GM18505 (cell line): ENCODE measurements around the gene RASGEF1B.

Source experiments
- ATAC-seq: cut with Tn5 transposase; IDR thresholded peaks from one replicate; pipeline ENCODE4 v1.9.1; 2021; ENCODE audit not compliant: unreplicated experiment
- POLR2A ChIP-seq: IDR thresholded peaks from 4 replicates; pipeline ENCODE4 v1.6.1; 2011; ENCODE audit warnings: borderline replicate concordance; ENCODE audit not compliant: insufficient read depth, insufficient read length; ENCODE audit errors: extremely low read depth

The RASGEF1B gene

DNA sequence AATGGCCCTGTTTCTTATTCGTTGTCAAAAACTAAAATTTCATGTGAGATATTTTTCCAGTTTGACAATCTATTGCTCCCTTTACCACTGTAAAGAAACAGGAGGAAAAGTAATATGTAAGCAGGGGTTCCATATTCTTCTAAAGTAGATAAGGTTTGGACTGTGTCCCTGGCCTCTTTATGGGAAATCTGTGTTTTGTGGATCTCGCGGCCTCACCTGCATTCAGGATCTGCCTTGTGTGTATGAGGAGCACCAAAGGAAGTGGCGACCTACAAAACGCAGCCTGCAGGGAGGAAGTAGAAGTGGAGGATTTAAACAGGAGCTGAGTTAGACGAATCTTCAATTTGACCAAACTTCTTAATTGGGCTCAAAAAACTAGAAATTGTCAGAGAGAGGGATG lies 67.0 kb downstream of the RASGEF1B start:
- ATAC-seq = no peak
- TF ChIP-seq POLR2A = no peak

GRCh38 chr4:81404294-81404693 lies 67.4 kb downstream of the RASGEF1B start:
- TF ChIP-seq POLR2A = no peak
- ATAC-seq = no peak

DNA sequence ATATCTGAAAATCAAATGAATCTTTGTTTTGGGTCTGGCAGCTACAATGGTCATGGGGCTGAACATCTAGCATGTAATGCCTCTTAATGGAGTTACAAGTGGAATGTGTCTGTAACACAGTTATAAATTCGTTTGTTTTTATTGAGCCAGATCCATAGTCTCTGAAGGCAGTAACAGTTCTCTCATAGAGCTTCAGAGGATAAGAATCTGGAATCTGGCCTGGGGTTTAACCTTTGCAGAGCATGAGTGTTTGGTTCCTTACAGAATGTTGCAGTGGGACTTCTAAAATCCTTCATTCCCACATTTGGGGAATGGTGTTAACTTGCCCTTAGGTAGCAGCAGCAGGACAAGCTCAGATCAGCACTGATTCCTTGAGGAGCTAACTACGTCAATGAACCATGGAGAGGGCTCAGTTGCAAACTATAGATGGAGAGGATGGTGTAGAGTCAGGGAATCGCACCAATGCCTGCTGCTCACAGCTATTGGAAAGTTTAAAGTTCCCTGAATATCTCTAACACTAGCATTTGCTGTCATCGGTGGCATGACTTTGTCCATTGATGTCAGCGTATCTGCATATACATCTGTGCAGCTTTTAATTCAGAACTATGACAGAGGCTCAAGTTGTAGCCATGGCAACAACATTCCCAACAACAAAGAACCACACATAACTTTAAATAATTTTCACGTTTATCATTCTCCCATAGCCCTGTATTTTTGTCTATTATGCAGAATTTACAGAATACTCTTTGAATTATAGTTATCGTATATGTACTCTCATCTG lies 72.2 kb downstream of the RASGEF1B start:
- ATAC-seq = no peak
- TF ChIP-seq POLR2A = no peak

DNA sequence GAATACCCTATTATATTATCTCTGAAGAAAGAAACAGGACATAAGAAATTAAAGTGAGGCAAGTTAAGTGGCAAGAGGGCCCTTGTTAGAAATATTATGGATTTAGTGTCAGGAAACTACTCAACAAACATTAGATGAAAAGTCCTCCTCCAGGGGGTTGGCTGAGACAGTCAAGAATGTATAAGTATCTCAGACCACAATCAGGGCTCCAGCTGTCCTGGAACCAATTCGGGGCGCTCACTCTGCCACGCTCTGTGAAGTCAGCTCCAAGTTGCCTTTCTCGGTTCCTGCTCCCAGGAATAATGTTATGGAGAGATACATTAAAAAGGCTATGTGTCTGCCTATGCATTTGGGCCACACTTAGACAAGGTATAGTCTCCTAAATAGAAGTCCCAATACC lies 73.3 kb downstream of the RASGEF1B start:
- no peak for ATAC-seq
- TF ChIP-seq POLR2A = no peak

GRCh38 chr4:81397635-81398034 lies 74.1 kb downstream of the RASGEF1B start:
- ATAC-seq = no peak
- TF ChIP-seq POLR2A = no peak

- no peak for TF ChIP-seq POLR2A
- ATAC-seq = no peak
Observed at GRCh38 chr4:81395239-81395638, 76.5 kb downstream of the RASGEF1B start.

GRCh38 chr4:81392164-81392563 lies 79.5 kb downstream of the RASGEF1B start:
- ATAC-seq = no peak
- no peak for TF ChIP-seq POLR2A

GRCh38 chr4:81389720-81390119 lies 82.0 kb downstream of the RASGEF1B start:
- TF ChIP-seq POLR2A = no peak
- ATAC-seq = no peak

GRCh38 chr4:81380437-81380836 lies 91.3 kb downstream of the RASGEF1B start:
- no peak for ATAC-seq
- no peak for TF ChIP-seq POLR2A

DNA sequence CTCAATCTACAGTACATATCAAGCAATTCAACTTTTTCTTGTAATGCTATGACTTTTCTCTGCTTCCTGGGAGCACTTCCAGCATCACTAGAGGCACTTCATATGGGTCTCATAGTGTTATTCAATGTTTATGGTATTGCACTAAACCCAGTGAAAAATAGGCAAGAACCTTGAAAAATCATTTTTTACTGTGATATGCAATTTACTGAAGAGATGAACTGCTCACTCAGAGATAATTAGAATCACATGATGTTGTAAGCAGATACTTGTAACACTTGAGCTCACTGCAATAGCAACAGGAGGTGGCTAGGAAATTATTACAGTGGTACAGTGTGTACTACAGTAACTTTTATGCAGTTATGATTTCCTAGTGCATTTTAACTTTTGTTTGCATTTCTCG lies 93.3 kb downstream of the RASGEF1B start:
- TF ChIP-seq POLR2A = no peak
- ATAC-seq = no peak

- no peak for ATAC-seq
Observed at GRCh38 chr4:81377191-81377590, 94.5 kb downstream of the RASGEF1B start.

GRCh38 chr4:81376720-81377119 lies 95.0 kb downstream of the RASGEF1B start:
- TF ChIP-seq POLR2A = no peak
- no peak for ATAC-seq

More at GRCh38 chr4:81377191-81377590, 94.5 kb downstream of the RASGEF1B start:
- TF ChIP-seq POLR2A = no peak
